Measurements from ENCODE around the gene HAO1. TPM values are rescaled to one million over a fixed set of nuclear protein-coding genes. Genes with fewer than 3 reads are reported as not detected.

The HAO1 gene
- polyA plus RNA-seq, 1 donor (not counting 4 experiments of a cell fraction or from before 2014, with no cell fraction given) = not detected

DNA sequence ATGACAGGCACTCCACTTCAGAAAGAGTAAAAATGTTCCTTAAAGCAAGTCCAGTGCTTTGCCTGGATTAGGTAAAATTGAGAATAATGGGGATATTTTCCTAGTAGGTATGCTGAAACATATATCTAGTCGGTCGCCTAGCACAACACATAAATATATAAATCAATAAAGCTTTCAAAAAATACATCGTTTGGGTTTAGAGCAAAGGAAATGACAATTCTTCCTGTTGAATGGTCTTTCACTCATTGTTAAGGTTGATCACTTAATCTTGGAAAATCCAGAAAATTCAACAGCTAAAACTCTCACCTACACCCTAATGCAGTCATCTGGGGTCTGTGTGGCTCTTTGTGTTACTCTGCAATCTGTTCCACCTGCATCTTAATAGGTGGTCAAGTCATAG lies 13.9 kb downstream of the HAO1 start:
- H2AFZ ChIP-seq (ENCODE audit: control insufficient read depth, low read length) = no peak overlapping the region
- H3K9me3 ChIP-seq (ENCODE audit: control insufficient read depth, low read depth, low read length) = no peaks in the 10 kb centered on the region
- H3K4me1 ChIP-seq (ENCODE audit: control insufficient read depth, extremely low read depth, insufficient read depth, low read length) = no peaks in the 10 kb centered on the region
- no peaks in the 10 kb centered on the region for H3K36me3 ChIP-seq (ENCODE audit: control insufficient read depth in 2 of 2, extremely low read depth in 1 of 2, insufficient read depth in 2 of 2, low read length in 2 of 2)
- no peak overlapping the region for H3K4me3 ChIP-seq (ENCODE audit: control insufficient read depth in 2 of 3, extremely low read depth in 1 of 3, insufficient read depth in 2 of 3, low read depth in 1 of 3, low read length in 3 of 3)
- H3K27ac ChIP-seq (ENCODE audit: control insufficient read depth, insufficient read depth, low read length) = no peak overlapping the region
- no peak overlapping the region for H3K4me2 ChIP-seq (ENCODE audit: control insufficient read depth, extremely low read depth, insufficient read depth, low read depth, low read length)
- no peak for FAIRE-seq
- no peaks in the 10 kb centered on the region for H3K9me1 ChIP-seq (ENCODE audit: control insufficient read depth, extremely low read depth, insufficient read depth, low read length)
- no peak overlapping the region for H3K9ac ChIP-seq (ENCODE audit: control insufficient read depth, extremely low read depth, insufficient read depth, low read length)
- H4K20me1 ChIP-seq (ENCODE audit: control insufficient read depth, extremely low read depth, insufficient read depth, low read length) = no peaks in the 10 kb centered on the region
- DNase-seq (ENCODE audit: low read depth, low spot score) = no peak
- no peaks in the 10 kb centered on the region for H3K79me2 ChIP-seq (ENCODE audit: control insufficient read depth, insufficient read depth, low read length)
- H3K27me3 ChIP-seq (ENCODE audit: control insufficient read depth, extremely low read depth, insufficient read depth, low read length) = no peaks in the 10 kb centered on the region
- dilution Hi-C loops (cut with MboI; ENCODE audit: extremely low pct_ligation_motif_present, low sequenced_read_pairs) = no loop called here
- TF ChIP-seq EZH2 (IDR thresholded peaks at IDR 0.05; ENCODE audit: low read length) (no peak), CTCF (optimal IDR thresholded peaks at IDR 0.05 in 1 of 3, IDR thresholded peaks at IDR 0.05 in 1 of 3, conservative IDR thresholded peaks at IDR 0.05 in 1 of 3; ENCODE audit: extremely low read depth in 1 of 3, insufficient read depth in 2 of 3, low read length in 3 of 3) (no peak)

DNA sequence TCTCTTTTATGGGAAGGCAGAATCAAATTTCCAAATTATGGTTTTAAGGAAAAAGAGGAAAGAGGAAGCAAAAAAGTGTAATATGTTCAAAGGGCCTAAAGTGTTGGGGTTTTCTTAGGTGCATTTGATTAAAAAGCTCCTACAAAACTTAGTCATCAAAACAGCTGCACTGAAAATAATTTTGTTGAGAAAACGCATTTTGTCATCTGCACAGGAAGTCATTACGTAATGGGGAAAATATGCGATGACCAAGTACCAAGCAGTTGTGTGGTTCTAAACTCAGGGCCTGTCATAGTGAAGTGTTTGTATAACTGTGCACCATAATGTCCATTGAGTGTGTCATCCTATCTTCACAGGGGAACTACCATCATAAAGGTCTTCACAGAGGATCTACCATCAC lies 15.6 kb downstream of the HAO1 start:
- Histone ChIP-seq H3K9me1 (ENCODE audit: control insufficient read depth, extremely low read depth, insufficient read depth, low read length) (no peaks in the 10 kb centered on the region), H3K9me3 (ENCODE audit: control insufficient read depth, low read depth, low read length) (no peaks in the 10 kb centered on the region), H3K4me2 (ENCODE audit: control insufficient read depth, extremely low read depth, insufficient read depth, low read depth, low read length) (no peak overlapping the region), H3K27me3 (ENCODE audit: control insufficient read depth, extremely low read depth, insufficient read depth, low read length) (no peaks in the 10 kb centered on the region), H3K4me1 (ENCODE audit: control insufficient read depth, extremely low read depth, insufficient read depth, low read length) (no peaks in the 10 kb centered on the region), H3K36me3 (ENCODE audit: control insufficient read depth in 2 of 2, extremely low read depth in 1 of 2, insufficient read depth in 2 of 2, low read length in 2 of 2) (no peaks in the 10 kb centered on the region), H3K9ac (ENCODE audit: control insufficient read depth, extremely low read depth, insufficient read depth, low read length) (no peak overlapping the region), H3K4me3 (ENCODE audit: control insufficient read depth in 2 of 3, extremely low read depth in 1 of 3, insufficient read depth in 2 of 3, low read depth in 1 of 3, low read length in 3 of 3) (no peak overlapping the region), H4K20me1 (ENCODE audit: control insufficient read depth, extremely low read depth, insufficient read depth, low read length) (no peaks in the 10 kb centered on the region), H2AFZ (ENCODE audit: control insufficient read depth, low read length) (no peak overlapping the region), H3K27ac (ENCODE audit: control insufficient read depth, insufficient read depth, low read length) (no peak overlapping the region), H3K79me2 (ENCODE audit: control insufficient read depth, insufficient read depth, low read length) (no peaks in the 10 kb centered on the region)
- no peak for TF ChIP-seq EZH2 (IDR thresholded peaks at IDR 0.05; ENCODE audit: low read length)
- no peak for TF ChIP-seq CTCF (optimal IDR thresholded peaks at IDR 0.05 in 1 of 3, IDR thresholded peaks at IDR 0.05 in 1 of 3, conservative IDR thresholded peaks at IDR 0.05 in 1 of 3; ENCODE audit: extremely low read depth in 1 of 3, insufficient read depth in 2 of 3, low read length in 3 of 3)
- DNase-seq (ENCODE audit: low read depth, low spot score) (peak; percentile 41), FAIRE-seq (peak; percentile 75)
- dilution Hi-C loops (cut with MboI; ENCODE audit: extremely low pct_ligation_motif_present, low sequenced_read_pairs) = no loop called here
